H1 (cell line): ENCODE data around the gene UNC119.

Experiments
- CEBPB ChIP-seq: IDR thresholded peaks from 2 replicates; pipeline ENCODE4 v1.6.1; 2012; ENCODE audit warnings: low read depth, low read length
- MAFK ChIP-seq: IDR thresholded peaks from 2 replicates; pipeline ENCODE4 v1.6.1; 2012; ENCODE audit warnings: low read depth, mild to moderate bottlenecking, improper control_type of control experiment, low read length
- POLR2A ChIP-seq, 2 experiments: IDR thresholded peaks; 1 replicate in 1 of 2; 2 replicates in 1 of 2; pipeline ENCODE4 v1.6.1; 2011; ENCODE audit warnings: low read depth in 2 of 2, low read length in 2 of 2, mild to moderate bottlenecking in 2 of 2; ENCODE audit errors: control extremely low read depth in 1 of 2
- RAD21 ChIP-seq, 2 experiments: IDR thresholded peaks in 1 of 2; conservative IDR thresholded peaks in 1 of 2; 2 replicates each; pipeline ENCODE4 v1.6.1; 2011; ENCODE audit warnings: low read depth in 2 of 2, low read length in 2 of 2, improper control_type of control experiment in 1 of 2, inconsistent platforms in 1 of 2, mild to moderate bottlenecking in 1 of 2, moderate library complexity in 1 of 2
- TF ChIP-seq, protein P1 (sequence below), 3 experiments: IDR thresholded peaks; 1 replicate in 2 of 3; 2 replicates in 1 of 3; pipeline versions ENCODE4 v1.5.1 to v1.6.1; 2011; ENCODE audit warnings: low read length in 3 of 3, mild to moderate bottlenecking in 3 of 3, inconsistent platforms in 2 of 3, low read depth in 1 of 3, moderate library complexity in 1 of 3; ENCODE audit not compliant: insufficient read depth in 1 of 3; ENCODE audit errors: control extremely low read depth in 1 of 3

DNA sequence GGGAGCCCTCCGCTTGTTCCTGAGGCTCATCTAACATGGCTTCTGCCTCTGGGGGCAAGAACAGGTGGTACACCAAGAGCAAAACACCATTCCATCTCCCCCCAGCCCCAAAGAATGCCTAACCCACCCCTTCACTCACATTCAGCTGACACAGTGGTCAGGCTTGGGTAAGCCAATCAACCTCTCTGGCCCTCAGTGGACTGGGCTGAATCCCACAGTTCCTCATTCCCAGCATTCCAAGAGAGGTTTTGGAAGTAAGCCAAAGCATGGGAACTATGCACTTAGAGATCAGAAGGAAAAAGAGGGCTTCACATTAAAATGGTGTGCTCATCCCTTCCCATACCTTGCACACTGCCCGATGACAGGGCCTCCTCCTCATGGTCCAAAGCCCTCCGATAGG is 11.1 kb upstream of the UNC119 start:
- TF ChIP-seq CEBPB (no peak), POLR2A (IDR thresholded peaks at IDR 0.05; ENCODE audit: control extremely low read depth in 1 of 2, low read depth in 2 of 2, low read length in 2 of 2) (no peak), MAFK (no peak), RAD21 (IDR thresholded peaks at IDR 0.05 in 1 of 2, conservative IDR thresholded peaks at IDR 0.05 in 1 of 2; ENCODE audit: low read depth in 2 of 2, low read length in 2 of 2) (no peak)
- TF ChIP-seq, protein P1, sequence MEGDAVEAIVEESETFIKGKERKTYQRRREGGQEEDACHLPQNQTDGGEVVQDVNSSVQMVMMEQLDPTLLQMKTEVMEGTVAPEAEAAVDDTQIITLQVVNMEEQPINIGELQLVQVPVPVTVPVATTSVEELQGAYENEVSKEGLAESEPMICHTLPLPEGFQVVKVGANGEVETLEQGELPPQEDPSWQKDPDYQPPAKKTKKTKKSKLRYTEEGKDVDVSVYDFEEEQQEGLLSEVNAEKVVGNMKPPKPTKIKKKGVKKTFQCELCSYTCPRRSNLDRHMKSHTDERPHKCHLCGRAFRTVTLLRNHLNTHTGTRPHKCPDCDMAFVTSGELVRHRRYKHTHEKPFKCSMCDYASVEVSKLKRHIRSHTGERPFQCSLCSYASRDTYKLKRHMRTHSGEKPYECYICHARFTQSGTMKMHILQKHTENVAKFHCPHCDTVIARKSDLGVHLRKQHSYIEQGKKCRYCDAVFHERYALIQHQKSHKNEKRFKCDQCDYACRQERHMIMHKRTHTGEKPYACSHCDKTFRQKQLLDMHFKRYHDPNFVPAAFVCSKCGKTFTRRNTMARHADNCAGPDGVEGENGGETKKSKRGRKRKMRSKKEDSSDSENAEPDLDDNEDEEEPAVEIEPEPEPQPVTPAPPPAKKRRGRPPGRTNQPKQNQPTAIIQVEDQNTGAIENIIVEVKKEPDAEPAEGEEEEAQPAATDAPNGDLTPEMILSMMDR (IDR thresholded peaks at IDR 0.05; ENCODE audit: control extremely low read depth in 1 of 3, insufficient read depth in 1 of 3, low read depth in 1 of 3, low read length in 3 of 3), result no peak
